Fibroblast of gingiva (primary cell): ENCODE data around the gene ZBTB7C.

Experiments used
- DNase-seq: peaks from one replicate; pipeline ENCODE4 v3.0.0-alpha.2; 2011; ENCODE audit warnings: low read depth

The ZBTB7C gene

DNA sequence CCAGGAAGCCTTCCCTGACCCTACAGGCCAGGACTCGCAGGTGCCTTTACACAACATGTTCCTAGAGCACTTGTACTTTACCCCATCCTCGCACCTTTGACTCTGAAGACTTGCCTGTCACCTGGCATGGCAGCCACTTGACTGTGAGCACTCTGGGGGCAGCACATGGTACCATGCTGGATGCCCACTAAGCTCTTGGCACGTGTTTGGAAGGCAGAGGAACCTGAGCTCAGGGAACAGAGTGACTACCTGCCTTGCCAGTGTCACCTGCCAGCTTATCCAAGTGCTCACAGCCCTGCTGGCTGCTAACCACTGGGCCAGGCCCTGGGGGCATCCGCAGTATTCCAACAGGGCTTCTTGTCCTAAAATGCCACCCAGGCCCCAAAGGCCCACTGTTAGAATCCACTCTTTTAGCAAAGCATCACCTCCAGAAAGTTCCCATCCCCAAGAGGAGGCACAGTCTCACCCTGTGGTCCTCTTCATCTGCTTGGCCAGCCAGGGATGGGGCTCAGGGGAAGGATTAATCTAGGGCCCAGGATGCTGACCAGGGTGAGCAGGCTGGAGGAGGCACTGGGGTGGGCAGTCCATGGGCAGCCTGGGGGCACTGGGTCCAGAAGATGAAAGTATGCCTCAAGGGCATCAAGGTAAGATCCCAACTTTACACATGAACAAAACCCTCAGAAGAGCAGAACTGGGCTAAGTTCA is 57.0 kb downstream of the ZBTB7C start:
- no peak for DNase-seq

DNA sequence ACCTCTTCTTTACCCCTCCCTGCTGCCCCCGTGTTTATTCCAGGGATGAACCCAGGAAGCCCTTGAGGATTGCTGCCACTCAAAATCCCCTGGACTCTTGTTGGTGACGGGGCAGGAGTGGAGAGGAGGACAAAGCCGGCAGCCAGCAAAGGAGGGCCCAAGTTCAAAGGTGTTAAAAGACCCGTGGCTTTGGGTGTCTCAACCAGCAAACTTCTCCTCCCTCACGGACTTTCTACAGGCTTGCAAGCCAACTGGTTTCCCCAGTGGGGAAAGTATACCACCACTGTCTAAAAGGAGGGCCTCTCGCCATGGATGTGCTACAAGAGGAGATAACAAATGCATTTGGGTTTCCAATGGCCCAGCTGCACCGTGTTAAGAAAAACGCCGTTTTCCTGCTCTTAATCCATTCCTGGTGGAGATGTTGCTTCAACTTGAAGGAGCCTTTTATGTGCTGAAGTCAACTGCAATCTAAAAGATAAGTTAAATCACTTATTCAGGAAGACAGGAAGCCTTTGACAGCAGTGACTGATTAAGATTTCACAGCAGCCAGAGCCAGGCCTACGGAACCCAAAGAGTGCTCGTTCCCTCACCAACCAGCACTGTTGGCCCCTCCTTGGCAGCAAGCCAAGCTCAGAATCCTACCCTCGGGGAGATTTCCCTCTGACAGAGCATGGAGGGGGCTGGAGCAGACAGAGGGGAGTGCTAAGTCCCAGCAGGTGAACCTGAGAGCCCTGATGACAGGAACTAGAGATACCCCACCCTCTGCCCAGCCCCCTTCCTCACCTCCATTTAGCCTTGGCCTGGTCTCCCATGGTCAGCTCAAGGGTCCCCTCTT is 57.8 kb downstream of the ZBTB7C start:
- DNase-seq: no peak

DNA sequence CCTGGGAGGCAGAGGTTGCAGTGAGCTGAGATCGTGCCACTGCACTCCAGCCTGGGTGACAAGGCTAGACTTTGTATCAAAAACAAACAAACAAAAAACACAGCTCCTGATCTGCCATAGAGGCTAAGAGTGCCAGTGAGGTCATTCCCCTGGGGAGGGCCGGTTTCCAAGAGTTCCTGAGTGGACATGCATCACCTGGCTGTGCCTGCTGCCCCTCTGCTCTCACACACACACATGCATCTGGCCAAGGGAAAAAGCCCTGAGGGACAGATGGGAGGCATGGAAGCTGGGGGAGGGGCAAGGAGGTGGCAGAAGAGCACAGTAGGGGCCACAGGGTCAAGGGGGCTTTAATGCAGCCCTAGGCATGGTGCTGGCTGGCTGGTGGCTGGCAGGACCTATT is 60.4 kb downstream of the ZBTB7C start:
- no peak for DNase-seq

DNA sequence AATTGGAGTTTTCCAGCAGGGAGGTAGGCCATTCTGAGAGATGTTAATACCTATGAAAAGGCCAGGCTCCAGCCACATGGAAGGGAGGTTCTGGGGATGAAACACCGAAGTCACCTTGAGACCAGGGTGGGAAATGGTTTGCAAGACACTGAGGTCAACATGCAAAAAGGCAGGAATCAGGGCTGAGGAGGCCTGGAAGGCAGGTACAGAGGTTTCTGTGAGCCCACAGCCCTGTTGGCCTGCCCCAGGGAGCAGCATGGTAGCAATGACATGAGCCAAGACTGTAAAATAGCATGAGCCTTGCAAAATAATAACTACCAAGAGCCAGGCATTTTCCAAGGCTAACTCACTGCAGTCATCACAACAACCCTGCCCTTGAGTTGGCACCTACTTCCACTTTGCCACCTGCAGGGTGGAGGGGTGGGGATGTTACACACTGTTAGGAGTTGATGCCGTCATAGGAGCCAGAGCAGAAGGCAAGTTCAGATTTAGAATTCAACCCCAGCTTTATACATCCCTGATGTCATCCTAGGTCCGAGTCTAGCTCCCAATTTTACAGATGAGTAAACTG is 61.3 kb downstream of the ZBTB7C start:
- DNase-seq: no peak

DNA sequence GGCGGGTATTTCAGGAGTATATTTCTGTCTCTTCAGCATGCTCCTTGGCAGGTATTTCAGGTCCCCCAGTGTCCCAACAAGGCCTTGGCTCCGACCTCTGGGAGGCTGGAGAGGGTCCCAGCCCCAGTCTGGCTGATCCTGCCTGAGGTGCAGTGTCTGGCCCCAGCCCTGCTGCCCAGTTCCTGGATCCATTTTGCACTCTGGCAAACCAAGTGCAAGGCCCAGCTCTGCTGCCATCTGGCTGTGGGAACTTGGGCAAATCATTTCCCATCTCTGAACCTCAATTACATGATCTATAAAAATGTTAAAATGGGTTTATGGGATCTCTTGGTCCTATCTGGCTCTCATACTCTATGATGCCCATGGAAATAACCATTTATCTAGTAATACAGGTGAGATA is 63.6 kb downstream of the ZBTB7C start:
- no peak for DNase-seq

DNA sequence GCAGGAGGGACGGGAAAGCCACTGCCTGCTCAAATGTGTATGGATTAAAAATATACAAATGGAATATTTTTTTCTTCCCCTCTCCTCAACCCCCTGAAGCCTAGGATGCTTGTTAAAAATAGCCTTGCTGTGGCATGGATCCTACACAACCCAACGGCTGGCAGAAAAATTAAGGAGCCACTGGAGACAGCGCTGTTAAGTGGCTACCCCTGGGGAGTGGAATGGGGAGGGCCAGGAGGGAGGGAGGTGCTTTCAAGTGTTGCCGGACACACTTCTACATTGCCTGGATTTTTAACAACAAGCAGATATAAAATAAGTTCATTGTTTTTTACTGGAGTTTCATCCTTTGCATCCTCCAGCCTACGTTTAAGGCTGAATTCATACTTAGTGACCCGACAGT is 66.6 kb downstream of the ZBTB7C start:
- DNase-seq: no peak

DNA sequence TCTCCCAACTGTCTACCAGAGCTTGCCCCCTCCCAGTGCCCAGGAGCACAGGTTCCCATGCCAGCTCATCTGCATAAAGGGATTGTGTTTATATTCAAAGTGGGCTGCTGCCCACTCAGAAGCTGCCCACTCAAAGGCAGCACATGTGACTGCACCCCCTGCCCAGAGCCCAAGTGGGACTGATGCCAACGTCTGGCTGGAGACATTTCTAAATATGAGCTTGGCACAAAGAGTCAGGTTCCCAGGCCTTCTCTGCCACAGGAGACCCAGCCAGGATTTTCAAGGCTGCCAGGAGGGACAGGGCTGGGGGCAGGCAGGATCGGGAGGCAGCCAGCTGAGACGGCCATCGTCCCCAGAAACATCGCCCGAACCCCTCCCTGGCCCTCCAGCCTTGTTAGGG is 67.1 kb downstream of the ZBTB7C start:
- no peak for DNase-seq

DNA sequence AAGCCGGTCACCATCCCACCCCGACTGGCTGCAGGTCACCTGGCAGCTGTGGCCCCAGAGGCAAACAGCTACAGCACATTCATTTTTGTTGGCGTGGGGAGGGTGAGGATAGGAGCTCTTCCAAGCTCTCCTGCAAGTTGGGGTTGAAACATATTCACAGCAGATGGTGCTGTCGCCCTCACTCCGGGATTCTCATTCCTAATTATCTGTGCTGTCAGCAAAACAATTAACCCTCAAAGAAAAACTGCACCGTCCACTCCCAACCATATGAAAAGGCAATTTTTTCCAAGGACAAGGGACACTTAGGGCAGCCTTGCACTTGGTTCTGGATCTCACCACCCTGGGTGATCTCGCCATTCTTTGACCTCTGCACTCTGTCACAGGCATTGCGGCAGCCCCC is 68.6 kb downstream of the ZBTB7C start:
- no peak for DNase-seq

DNA sequence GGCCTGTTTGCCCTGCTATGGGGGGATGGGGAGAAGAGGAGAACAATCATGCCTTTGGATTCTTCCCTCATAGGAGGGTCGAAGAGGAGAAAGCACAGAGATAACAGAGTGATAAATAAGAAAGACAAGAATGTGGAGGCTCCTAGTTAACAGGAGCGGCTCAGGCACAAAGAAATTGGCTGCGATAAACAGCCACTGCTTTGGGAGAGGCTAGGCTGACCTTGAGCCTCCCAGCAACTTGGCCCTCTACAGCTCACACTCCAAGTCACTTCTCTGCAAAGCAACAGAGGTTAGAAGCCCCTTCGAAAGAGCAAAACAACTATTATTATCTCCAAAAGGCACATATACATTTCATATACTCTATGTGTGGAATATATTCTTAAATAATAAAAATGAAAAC is 69.5 kb downstream of the ZBTB7C start:
- no peak for DNase-seq

DNA sequence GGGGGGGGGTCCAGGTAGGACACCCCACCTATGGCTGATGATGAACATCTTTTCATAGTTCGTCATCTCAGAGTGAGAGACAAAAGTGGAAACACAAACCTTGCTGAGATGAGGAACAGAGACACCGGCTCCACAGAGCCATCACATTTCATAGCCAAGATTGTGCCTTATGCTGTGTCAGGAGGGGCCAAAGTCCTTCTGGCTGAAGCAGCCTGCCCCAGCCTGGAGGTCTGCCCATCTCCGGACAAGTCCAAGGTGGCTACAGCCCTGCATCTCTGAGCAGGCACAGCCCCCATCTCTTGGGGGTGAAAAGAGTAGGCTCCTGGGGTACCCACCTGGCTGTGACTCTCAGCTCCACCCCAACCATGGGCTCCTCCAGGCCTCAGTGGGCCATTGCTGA is 70.3 kb downstream of the ZBTB7C start:
- DNase-seq: no peak

DNA sequence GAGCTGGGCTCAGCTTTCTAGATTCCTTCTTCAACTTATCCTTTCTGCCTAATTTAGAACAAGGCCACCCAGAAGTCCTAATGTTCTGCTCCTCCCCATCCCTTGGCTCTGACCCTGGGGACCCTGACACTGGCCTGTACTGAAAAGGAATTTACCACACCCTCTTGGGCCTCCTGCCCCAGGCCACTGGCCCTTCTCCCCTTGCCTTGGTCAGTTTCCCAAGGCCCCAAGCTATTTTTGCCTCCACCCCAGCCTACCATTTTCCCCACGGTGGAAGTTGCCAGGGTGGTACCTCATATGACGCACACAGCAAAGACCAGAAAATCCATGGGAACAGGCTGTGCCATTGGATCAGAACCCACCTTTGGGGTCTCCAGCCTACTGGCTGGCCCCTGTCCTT is 72.1 kb downstream of the ZBTB7C start:
- no peak for DNase-seq

DNA sequence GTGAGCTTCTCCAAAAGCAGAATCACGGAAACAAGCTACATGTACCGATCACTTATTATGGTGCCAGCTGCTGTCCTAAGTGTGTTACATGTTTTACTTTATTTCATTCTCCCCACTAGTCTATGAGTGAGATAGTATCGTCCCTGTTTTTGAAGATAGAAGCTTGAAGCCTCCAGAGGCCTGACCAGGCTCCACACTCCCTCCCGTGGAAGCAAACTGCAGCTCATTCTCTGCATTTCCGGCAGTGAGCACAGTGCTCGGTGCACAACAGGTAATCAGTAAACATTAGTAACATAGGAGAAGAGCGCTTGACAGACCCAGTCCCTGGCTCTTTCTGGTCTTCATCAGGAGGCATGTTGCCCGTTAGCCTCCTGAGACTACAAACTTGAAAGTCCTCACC is 72.9 kb downstream of the ZBTB7C start:
- no peak for DNase-seq

DNA sequence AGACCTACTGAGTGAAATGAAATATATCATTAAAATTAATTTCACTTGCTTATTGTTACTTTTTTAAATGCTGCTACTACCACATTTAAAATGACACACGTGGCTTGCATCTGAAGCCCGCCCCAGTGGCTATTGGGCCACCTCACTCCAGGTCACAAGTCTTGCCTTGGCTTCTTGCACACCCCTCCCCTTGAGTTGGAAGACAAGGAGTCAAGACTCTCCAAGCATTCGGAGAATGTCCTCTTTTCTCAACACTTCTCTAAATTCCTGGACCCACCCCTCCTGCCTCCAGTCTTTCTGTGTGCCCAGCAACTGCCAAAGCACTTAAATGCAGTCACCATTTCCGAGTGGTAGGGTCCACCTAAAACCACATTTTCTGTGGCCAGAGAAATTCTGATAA is 73.4 kb downstream of the ZBTB7C start:
- DNase-seq: no peak

DNA sequence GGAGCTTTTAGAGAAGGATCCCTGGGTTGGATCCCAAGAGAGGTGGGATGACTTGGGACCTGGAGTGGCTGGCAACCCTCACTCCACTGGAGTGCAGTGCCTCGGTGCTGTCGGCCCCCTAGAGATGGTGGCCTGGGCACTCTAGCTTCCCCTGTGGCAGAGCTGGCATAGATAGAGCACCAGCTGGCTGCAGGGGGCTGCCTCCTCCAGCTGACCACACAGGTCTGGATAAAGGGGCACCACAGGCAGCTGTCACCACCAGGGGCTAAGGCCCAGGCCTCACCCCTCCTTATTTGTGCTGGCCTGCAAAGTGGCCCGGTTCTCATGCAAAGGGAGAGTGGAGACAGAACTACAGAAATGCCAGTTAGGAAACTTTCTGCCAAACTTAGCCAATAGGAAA is 74.3 kb downstream of the ZBTB7C start:
- no peak for DNase-seq

DNA sequence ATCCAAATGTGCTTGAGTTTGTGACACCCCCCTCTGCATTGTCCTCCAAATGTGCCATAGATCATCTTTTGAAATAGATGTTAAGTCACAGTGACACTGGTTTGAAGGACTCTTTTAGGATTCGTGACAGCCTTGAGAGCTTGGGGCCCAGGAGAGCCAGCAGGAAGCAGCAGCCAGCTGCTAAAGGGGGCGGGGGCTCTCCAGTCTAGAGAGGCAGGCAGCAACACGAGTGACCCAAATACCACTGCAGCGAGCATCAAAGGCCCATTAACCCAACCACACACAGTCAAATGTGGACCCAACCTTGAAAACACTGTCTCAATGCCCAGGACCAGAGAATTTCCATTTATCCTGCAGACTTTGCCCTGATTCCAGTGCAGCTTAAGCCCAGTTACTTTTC is 75.6 kb downstream of the ZBTB7C start:
- DNase-seq: no peak

DNA sequence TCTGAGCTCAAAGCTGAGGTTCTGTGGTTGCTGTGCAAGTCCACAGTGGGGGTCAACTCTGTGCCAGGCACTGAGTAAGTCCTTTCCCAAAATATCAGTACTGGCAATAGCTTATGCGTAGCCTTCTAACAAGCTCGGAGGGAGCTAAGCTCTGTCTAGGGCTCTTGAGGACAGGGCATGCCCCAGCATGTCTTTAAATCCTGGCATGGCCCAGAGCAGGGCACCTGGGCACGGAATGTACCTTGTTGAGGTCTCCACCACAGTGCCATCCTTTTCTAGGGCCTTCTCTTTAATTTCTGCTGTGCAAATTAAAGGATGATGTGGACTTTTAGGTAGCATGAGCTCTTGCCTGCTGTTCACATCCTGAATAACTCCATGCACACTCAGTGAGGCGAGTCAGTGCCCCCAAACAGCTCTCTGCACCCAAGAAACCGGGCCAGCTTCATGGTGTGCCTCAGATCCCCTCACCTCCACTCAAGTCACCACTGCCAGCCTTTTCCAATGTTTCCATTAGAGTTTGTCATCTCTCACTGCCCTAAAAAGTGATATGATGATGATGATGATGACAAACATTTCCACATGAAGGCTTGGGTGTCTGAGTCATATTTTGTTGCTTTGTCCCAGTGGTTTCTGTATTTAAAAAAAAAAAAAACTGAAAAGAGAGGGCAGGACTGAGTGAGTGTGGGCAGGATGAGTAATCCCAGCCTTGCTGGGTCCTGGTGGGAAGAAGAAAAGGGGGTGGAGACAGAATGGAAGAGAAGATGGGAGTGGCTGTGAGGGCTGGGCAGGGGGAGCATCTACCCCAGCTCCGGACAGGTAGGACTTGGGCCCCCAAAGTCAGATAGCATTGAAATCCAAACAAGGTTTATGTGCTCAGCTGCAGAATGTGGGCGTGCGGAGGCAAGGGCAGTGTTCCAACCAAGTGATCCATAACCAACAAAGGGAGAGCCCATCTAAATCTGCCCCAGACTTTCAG is 78.9 kb downstream of the ZBTB7C start:
- DNase-seq: no peak

DNA sequence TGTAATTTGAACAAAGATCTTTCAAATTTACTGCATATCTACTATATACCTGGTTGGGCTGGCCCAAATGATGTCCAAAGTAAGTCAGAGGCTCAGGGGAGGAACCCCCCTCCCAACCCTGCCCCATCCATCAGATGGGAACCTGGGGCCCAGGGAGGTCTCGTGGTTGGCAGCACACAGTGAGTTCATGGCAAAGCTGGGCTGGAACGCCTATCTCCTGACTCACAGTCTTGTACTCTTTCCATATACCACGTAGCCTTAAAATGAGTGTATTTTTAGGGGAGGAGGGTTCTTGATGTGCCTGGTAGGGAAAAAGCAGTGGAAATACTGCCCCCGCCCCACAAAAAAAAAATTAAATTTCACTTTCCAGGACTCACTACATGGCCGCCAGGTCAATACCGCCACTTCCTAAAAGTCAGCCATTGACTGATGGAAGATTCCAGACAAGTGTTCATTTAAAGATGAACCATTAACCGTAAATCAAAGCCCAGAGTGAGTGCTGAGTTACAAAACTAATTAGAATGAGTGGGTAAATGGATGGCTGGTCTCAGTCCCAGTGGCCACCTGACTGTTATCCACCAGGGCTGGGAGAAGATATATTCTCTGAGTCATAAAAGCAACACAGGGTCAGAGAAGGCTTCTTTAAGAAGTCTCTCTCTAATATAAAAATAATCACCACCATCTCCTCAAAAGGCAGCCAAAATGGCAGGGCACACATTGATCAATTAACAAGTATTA is 80.5 kb downstream of the ZBTB7C start:
- DNase-seq: no peak

DNA sequence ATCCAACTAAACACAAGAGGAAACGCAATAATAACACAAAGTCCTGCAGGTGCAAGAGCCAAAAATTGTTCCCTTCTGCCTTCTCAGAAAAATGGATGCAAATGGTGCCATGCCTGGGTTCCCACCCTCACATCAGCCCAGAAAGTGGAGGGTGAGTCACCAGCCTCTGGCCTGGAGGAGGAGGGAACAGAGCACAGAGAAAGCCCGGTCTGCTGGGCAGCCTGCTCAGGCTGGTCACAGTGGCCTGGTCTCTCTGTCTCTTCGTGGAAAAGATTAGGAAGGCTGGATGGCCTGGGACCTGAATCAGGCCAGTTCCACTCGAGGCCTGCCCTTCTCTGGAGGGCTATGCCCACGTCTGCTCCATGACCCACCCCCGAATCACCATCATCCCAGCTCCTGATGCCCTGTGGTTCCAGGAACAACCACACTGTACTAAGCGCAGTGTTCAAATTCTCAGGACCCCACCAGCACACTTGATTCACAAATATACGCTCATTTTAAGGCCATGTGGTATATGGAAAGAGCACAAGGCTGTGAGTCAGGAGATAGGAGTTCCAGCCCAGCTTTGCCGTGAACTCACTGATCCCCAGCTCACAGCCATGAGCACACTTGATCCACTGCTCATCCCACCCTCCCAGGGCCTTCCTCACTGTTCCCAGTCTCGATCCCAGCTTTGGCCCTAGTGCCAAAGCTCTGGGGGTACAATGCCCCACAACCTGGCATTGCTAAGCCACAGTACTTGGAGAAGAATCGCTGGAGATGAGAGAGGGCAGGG is 82.1 kb downstream of the ZBTB7C start:
- DNase-seq: no peak

DNA sequence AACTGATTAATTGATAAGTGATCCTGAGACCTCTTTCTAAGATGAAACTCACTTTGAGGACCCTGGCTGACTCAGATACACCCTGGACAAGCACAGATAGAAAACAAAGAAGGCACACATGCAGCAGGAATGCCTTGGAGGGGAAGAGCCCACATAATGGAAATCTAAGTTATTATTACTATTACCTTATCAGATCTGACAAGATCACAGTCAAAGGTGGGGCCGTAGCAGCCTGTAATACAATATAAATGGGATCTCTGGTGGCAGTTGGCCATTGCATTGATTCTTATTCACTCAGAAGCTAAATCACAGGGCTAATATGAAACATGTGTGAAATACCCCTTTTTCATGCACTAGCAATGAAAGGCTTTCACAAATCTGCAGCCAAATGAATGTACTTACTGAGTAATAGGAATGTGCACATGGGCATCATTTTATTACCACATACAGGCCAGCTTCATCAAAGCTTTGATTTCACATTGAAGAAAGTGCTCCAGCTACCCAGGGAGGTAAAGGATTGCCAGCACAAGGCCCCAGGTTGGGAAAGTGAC is 84.0 kb downstream of the ZBTB7C start:
- DNase-seq: peak; percentile 7

DNA sequence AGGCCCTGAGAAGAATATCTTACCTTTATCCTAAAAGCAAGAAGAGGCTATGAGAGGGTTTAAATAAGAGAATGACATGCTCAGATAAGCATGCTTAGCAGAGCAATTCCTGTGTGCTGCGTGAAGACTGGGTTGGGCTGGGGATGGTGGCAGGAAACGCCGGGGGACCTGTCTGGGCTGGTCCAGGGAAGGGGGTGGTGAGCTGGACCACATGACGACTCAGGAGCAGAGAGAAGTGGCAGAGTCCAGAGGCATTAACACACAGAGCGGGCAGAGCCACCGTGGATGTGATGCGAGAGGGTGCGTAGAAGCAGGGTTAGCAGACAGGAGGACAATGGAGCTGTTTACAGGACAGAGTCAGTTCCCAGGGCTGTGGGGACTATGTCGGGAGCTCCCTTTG is 84.5 kb downstream of the ZBTB7C start:
- DNase-seq: no peak
